ENCODE measurements around the gene SEMA3A.
"Not testable (repeated sequence)": the region's sequence is repeated elsewhere in the genome, so short reads cannot be mapped to it uniquely, and the experiment has no call there.

Gene SEMA3A

DNA sequence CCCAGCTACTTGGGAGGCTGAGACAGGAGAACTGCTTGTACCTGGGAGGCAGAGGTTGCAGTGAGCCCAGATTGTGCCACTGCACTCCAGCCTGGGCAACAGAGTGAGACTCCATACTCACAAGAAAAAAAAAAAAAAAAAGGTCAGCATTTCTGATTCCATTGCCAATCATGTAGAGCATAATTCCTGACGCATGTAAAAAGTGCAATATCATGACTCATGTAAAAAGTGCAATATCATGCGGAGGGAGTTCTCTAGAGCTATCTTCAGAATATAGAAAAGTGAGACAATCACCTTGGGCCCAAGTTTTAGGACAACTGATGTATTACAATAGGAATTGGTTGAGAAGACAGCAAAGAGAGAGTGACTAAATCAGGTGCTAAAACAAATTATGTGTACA lies 85.8 kb downstream of the SEMA3A start:
- no peak for DNase-seq (ENCODE audit: low read depth)

DNA sequence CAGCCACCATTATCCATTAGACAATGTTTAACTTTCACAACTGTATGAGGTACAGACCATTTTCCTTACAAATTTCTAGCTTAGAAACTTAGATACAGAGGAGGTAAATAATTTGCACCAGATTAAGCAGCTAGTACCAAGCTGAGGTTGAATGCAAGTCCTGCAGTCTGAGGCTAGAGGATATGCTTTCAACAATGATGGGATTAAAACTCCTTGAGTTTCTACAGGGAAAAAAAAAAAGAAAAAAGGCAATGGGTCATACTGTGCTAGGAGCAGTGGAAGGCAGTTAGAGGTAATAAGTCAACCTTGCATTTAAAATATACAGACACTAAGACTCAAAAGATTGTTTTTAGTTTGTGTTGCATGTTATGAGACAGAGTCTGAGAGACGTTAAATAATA lies 86.5 kb downstream of the SEMA3A start:
- no peak for DNase-seq (ENCODE audit: low read depth)

DNA sequence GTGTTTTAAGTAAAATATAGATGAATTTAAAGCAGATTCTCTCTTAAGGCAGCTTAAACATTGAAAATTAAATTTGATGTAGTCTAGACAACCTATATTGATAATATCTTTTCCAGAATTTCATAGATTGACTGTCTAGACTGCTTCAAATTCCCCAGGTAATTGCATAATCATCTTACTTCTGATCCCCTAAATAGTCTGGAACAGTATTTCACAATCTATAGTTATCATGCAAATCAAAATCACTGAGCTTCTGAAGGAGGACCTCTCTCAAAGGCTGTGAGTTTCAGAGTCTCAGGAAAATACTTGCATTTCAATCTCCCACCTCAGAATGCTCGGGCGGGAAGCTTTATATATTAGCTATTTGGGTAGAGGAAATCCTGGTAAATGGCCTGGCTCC lies 87.3 kb downstream of the SEMA3A start:
- DNase-seq (ENCODE audit: low read depth): no peak

DNA sequence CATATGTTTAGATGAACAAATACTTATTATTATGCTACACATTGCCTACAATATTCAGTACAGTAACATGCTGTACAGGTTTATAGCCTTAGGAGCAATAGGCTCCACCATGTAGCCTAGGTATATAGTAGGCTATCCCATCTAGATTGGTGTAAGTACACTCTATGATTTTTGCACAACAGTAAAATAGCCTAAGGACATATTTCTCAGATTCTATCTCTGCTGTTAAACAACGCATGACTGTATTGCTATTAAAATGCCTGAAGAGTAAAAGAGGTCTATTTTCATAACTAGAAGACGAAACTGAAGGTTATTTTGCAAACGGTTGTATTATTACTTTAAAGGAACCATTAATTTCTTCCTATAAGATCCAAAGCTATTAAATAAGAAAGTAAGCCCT lies 88.3 kb downstream of the SEMA3A start:
- no peak for DNase-seq (ENCODE audit: low read depth)

DNA sequence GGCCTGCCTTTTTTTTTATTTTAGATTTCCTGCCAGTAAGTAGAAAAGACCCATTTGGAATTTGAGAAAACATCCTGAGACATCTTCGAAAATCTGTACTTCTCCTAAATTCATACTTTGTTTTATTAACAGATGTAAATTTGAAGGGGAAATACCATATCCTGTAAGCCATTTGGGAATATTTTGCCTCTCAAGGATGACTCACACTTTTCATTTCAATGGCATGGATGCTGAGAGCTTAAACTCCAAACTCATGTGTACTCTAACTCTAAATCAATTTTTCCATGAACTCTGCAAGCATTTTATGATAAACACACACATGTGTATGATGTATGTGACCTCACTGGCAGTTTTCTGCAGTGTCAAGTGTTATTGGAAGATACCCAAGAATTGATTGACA lies 89.0 kb downstream of the SEMA3A start:
- DNase-seq (ENCODE audit: low read depth): no peak

DNA sequence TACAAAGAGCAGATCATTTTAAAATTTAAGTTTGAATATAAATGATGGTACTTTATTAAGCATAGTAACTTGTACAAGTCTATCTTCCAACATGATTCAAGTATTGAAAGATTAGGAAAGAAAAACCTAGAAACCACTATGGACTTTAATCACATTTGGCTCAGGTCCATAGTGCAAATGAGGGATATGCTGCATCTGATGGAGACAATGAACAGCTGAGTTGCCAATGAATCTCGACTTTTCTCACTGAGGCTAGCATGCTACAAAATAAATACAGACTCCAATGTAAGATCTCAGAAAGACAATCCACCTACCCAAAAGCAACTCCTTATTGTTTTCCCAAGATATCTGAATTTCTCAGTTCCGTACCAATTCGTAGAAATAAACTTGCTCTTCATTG lies 89.8 kb downstream of the SEMA3A start:
- no peak for DNase-seq (ENCODE audit: low read depth)

DNA sequence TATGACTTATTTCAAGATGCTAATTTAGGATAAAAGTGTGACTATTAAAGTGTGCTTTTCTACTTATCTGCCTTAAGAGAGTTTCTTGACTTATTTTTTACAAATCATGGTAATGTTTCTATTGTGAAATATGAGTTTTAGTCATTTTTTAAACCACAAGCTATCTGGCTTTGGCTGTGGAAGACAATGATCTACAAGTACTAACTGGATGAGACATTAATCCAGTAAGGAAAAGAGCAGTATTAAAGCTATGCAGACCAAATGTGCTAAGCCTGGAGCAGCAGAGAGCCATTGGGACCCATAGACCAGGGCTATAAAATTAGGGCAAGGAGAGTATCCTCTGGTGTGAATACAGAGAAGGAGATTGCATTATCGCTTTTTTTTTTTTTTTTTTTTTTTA lies 92.4 kb downstream of the SEMA3A start:
- peak; percentile 13 for DNase-seq (ENCODE audit: low read depth)

DNA sequence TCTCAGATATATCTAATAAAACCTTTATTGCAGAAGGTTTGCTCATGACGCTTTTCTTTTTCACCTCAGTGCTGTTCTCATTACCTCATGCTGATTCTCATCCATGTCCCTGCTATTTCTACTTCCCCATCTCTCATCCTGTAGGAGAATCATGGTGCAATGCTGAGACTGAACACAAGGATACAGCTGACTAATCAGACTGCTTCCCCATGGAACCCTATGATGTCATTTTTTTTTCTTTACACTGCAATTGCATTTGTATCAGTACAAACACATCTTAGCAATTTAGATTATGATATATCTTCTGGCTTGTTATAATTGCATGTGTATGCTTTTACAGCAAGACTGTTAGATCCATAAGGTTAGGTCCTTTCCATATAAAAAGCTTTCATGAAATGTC lies 93.7 kb downstream of the SEMA3A start:
- no peak for DNase-seq (ENCODE audit: low read depth)

DNA sequence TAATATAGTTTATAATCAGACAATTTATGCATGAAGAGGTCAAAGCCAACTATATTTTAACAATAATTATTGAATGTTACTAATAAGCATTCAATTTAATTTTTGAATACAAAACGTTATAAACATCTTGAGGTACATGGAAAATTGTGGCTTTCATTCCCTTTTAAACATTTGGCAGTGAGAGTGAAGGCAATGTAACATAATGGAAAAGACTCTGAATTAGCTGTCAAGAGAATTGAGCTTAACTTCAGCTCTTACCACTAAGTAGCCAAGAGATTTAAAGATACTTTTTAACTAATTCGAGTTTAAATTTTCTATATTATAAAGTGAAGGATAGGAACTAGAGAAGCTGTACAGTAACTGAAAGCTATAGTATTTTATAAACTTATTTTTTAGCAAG lies 98.6 kb downstream of the SEMA3A start:
- no peak for DNase-seq (ENCODE audit: low read depth)

DNA sequence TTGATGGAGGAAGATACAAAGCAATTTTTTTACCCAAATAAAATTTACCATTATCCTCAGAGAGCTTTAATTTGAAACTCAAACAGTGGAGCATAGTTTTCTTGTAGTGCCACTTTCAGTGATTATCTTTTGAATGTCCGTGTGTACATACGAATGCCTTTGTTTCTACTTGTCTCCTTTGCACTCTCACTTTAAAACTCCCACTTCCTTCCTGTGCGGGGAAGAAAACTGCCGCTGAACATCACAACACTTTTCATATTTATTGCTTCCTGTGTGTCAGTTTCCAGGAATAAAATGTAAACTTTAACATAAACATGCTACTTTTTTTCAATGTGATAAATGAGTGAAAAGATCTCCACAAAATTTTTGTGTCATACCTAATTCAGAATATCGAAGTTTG lies 102.4 kb downstream of the SEMA3A start:
- DNase-seq (ENCODE audit: low read depth): no peak

DNA sequence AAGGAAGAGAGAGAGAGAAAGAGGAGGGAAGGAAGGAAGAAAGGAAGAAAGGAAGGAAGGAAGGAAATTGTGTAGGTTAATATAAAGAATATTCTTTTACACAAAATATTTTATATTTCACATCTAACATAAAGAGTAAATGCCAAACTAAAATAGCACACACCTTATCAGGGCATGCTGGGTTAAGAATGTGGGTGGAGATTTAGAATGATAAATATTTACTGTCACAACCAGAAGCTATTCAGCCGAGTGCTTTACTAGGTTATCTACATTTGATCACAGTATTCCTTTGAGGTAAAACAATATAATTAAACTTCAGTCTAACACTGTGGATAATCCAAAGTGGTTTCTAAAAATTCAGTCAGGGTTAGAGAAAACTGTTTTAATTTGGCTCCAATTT lies 103.3 kb downstream of the SEMA3A start:
- no peak for DNase-seq (ENCODE audit: low read depth)

DNA sequence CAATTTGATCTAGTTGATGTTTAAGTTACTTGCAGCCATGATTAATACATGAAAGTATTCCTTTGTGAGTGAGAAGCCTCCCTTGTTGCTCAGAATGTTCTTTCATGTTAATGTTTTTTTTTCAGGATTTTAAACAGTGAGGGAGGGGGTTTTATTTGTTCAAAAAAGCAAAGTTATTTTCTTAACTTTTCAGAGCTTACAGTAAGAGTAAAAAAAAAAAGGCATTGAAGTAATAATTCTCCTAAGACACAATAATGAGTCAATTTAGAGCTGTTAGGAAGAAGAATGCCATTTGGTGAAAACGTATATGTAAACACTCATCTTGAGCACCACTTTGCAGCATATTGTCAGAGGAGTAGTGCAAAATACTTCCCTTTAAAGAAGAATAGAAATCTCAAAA lies 105.8 kb downstream of the SEMA3A start:
- no peak for DNase-seq (ENCODE audit: low read depth)

DNA sequence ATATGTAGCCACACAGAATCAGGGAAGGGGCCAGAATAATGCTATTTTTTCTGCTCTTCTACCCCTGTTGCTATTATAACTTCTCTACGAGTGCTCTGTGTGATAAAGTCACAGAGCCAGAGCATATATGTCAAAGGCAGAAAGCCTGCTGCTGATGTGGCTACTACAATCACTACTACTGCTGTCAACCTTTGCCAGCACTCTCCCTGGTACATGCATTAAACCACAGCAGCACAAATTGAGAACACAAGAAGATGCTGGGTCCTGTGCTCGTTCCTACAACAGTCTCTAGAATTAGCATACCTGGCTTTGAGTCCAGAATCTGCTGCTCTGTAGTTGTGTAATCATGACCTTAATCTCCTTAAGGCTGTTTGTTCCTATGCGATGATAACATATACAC lies 108.6 kb downstream of the SEMA3A start:
- no peak for DNase-seq (ENCODE audit: low read depth)

DNA sequence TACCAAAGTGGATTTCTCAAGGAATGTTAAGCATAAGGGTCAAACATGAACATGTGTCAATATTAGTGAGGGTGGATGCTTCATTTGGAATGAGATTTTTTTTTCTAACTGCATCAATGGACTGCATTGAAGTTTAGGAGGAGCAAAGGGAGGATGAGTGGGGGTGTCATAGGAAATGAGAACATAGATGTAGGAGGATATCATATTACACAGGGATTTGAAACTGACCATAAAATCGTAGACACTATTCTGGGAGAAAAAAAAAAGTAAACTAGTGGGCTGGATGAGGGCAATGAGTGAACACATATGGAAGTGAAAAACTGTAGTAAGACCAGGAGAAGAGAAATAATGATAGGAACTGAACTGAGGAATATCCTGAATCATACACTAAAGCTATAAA lies 109.4 kb downstream of the SEMA3A start:
- peak; percentile 38 for DNase-seq (ENCODE audit: low read depth)

DNA sequence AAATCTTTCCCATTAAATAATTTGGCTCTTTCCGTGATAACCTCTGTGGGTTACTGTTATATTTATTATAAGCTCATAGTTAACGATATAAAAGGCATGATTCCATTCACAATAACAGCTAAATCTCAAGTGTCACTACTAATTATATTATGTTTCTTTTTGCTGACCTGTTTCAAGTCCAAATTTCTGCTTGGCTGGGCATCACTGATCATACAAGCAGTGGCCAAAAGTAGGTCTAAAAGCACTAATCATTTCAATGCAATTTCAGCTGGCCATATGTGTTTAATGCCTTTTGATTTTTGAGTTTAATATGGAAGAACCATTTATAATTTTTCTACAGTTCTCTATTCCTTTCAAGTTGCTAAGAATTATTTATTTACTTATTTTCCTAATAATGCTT lies 110.7 kb downstream of the SEMA3A start:
- no peak for DNase-seq (ENCODE audit: low read depth)

DNA sequence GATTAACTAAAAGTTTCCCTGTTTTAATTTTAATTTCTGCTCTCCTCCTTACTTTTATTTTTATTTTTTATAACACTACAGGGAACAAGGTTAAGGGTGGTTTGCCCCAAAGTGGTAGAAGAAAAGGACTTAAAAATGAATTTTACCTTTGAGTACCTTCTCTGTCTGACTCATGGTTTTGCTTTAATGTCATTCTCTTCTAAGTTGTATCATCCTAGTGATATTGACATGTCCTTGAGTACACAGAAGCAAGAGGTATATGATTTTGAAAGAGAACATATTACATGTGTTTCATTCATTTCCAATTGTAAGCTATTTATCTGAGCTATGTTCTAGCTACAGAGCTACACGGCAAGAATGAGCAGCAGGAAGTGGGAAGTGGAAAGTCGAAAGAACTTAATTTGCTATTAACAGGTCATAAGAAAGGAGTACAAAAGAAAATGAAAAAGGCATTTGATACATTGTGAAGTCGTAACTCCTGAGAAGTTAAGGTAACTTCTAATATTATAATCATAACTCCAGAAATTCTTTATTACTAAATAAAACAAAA lies 112.5 kb downstream of the SEMA3A start:
- no peak for DNase-seq (ENCODE audit: low read depth)

DNA sequence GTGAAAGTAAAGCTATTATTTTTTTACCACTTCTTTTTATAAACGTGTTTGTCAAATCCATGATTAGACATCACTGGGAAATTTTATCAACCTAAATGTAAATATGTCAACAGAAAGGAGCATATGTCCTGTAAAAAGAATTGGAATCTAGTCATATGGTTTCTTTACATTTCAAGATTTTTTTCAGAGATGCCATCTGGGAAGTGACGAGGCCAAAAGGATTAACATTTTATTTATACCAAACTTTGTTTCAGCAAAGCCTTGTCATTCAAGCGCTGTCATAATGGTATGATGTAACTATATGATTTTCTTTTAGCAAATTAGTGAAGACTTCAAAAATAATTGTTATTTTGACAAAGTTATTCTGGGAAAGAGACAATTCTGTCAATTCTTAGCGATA lies 117.3 kb downstream of the SEMA3A start:
- no peak for DNase-seq (ENCODE audit: low read depth)

DNA sequence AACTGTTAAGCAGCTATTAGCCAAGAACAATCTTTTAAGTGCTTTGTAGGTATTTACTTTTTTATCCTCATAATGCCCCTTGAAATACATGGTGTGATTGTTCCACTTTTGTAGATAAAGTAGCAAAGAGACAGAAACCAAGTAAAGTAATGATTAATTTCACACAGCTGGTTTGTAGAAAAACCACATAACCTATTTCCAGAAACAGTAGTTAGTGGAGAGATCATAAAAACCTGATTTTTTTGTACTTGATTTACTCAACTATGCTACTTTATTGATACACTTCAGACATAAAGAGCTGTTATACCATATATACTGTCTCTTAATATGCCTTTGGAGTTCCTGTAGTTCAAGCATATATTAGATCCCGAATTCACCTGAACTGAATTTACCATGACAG lies 118.4 kb downstream of the SEMA3A start:
- no peak for DNase-seq (ENCODE audit: low read depth)

DNA sequence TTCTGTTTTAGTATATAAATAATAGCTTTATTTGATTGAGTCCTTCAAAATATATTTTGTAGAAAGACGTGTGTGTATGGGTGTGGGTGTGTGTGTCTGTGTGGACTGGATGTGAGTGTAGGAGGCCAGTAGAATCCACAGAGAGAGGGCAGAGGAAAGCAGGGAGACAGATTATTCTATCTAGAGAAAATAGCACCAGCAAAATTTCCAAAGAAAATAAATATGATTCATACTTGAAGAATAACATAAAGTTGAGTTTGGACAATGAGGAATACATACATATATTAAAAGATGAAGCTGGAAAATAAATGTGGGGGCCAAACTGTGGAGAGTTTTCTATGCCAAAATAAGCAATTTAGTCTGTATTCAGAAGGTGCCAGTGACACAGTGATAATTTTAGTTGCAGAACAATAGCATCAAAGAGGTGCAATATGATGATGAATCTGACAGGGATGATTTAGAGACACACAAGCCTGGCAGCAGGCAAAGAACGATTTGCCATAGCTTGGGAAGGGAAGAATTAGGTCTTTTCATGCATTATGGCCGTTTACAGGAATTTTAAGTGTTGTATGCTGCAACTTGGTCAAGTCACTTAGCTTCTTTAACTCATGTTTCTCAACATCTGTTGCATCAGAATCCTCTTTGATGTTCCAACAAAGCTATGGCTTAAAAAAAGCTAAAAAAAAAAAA lies 121.3 kb downstream of the SEMA3A start:
- no peak for DNase-seq (ENCODE audit: low read depth)

DNA sequence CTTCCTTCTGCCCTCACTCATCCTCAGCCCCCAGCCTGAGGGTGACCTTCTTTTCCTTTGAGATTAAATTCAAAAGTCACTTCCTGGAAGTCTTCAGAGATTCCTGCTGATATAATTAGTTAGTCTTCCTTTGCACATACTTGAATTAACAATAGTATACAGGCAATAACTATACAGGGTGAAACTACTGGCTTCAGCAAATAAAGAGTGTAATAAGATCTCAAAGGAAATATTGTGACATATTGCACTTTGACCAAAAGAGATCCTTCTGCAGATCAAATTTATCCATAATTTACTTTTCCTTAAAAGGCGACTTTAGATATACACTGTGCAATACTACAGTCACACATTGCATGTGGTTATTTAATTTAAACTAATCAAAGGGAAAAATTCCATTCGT lies 123.8 kb downstream of the SEMA3A start:
- no peak for DNase-seq (ENCODE audit: low read depth)

DNA sequence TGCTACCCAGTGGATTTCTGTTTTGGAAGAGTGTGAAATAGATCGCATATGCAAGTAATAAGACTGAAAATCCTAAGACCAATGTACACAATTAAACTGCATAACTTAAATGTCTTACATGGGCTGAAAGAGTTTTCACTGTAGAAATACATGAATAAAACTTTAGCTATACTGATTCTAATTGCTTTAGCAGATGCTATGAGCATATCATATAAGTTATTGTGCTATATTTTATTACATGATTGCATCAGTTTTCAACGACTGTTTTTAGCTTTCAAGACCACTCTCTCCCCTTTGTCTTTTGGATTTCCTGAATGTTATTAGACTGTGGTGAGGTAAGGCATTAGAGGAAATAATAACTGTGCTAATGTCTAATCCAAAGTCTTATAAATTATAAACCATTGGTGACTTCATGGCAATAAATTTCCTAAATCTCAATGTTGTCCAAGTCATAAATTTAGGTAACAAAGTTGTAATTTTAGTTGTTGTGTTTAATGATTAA lies 124.5 kb downstream of the SEMA3A start:
- no peak for DNase-seq (ENCODE audit: low read depth)

DNA sequence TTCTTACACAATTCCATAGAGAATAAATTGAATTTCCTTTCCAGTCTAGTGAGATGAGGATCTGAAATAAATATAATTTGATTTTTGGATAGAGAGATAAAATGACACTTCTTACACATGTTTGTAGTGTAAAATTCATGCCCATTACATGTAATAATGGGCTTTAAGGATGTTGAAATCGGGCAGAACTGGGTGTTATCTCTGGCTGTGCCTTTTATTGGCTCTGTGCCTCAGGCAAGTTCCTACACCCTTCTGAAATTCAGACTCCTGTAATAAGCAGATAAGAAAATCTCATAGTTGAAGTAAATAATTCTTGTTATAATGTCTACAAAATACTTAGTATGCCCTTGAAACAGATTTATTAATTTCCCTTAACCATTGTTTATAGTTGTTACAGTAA lies 125.6 kb downstream of the SEMA3A start:
- no peak for DNase-seq (ENCODE audit: low read depth)

DNA sequence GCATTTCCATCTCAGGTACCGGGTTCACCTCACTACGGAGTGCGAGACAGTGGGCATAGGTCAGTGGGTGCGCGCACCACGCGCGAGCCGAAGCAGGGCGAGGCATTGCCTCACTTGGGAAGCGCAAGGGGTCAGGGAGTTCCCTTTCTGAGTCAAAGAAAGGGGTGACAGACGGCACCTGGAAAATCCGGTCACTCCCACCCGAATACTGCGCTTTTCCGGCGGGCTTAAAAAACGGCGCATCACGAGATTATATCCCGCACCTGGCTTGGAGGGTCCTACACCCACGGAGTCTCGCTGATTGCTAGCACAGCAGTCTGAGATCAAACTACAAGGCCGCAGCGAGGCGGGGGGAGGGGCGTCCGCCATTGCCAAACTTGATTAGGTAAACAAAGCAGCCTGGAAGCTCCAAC lies 132.1 kb downstream of the SEMA3A start:
- not testable (repeated sequence) for DNase-seq (ENCODE audit: low read depth)

DNA sequence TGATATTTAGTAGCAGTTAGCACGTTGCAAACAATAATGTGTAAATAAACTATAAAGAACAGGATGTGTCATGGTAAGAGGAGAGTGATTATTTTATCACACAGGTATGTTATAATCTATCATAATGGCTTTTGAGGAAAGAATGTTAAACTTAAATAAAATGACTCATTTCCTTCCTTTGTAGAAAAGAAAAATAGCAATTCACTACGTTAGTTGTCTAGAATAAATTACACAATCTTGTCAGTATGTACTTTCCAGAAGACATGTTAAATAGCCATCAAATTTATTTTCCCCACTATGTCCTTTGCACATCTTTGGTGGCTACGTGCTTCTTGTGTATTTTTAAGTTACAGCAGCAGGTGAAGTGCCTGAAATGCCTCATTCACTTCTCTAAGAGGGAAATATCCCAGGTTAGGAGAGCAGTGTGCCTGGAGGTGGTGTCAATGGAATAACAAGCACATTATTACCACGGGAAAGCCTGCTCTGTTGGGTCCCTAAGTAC lies 133.8 kb downstream of the SEMA3A start:
- no peak for DNase-seq (ENCODE audit: low read depth)
